Measurements from ENCODE around the gene GEMIN8.

The GEMIN8 gene, protein sequence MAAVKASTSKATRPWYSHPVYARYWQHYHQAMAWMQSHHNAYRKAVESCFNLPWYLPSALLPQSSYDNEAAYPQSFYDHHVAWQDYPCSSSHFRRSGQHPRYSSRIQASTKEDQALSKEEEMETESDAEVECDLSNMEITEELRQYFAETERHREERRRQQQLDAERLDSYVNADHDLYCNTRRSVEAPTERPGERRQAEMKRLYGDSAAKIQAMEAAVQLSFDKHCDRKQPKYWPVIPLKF

DNA sequence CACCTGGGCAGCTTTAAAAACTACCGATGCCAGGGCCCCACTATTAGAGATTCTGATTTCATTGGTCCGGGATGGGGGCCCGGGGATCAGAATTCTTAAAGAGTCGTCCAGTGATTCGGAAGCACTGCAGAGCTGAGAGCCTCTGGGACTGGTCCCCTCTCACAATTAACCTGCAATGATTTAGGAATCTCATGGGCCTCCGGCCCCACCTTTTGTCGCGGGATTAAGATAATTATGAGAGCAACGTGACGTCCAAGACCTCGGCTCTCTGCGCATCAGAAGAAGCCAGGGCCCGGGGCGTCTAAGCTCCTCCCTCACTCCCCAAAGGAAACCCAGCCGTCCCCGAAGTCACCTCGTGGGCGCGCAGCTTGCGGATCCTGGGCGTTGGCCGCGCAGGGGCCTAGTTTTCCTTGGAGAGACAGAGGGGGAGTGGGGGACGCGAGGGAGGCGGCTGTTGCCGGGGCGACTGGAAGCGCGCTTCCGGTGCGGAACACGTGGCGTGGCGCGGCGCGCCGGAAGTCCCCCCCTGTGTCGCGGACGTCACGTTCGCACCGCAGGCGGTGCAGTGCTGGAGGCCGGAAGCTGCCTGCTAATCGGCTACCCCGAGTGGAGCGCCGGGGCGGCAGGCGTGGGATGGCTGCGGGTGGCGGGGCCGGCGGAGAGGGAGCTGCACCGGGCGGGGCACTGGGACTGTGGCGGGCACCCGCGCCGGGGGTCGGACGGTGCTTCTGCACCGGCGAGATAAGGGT, at the start of gene GEMIN8:
Gene GEMIN8 (minus strand): TSS at position 468 of the 749 bp plus-strand sequence. CDS start 8,414 bp downstream, outside the sequence.
- DNase-seq (ENCODE audit: low read depth in 2 of 2), result peak; percentile 72 to 88

DNA sequence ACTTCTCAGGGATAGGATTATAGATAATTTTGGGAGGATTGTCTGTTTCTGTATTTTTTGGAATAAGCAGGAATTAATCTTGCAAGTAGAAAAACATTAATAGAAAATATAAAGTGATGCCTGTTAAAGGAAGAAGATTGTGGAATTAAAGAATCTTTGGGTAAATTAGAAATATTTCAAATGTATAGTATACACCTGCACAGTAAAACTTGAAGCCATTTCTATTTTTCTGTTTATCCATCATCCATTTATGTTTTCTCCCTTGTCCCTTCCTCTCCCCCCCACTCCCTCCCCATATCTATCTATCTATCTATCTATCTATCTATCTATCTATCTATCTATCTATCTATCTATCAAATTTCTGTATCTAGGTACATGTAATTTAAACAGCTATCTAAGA, 46.9 kb upstream of the GEMIN8 start:
- DNase-seq (ENCODE audit: low read depth in 2 of 2), result no peak

DNA sequence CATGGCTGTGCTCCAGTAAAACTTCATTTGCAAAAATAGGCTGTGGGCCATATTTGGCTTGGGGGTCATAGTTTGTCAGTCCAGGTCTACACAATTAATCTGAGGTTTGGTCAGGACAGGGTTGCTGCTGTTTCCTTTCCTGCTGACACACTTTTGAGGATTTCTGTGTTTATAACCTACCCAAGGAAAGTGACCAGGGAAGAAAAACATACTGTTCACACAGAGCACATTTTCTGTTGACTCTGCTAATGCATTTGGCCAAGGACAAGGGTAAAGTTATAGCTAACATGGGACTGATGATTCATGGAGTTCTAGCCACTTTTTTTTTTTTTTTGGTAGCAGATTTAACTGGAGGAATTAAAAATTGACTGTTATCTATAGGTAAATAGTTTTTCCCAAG, 43.9 kb upstream of the GEMIN8 start:
- DNase-seq (ENCODE audit: low read depth in 2 of 2), result no peak

DNA sequence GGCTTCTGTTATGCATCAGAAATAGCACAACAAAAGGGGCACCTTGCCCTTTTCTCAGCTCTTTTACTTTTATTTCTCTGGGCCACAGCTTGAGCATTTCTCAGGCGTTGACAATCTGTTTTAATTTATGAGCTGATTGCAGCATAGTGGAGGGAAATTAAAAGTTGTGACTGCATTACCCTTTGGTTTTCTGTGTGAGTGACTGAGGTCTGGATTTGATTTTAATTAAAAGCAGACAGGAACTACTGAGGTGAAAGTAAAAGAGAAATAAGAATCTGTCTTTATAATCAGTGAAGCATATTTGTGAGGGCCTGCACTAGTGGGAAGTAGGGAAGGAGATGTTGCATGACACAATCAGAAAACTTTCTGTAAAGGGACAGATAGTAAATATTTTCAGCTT, 43.4 kb upstream of the GEMIN8 start:
- DNase-seq (ENCODE audit: low read depth in 2 of 2), result no peak

DNA sequence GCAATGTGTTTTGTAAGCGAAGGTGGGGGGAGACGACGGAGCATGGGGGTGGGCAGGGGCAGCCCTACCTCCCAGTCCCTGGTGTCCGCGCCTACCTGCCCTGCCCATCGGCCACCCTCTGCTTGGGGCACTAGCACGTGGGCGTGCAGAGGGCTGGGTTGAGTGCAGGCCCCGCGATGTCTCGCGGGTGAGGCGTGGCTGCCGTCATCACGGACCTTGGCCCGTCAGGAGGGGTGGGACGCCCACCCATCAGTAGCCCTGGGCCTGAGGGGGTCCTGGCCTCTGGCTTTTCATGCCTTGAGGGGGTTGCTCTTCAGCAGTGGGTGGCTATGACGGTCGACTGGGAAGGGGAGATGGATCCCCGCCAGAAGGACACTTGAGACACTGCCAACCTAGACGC, 36.1 kb upstream of the GEMIN8 start:
- DNase-seq (ENCODE audit: low read depth in 2 of 2), result no peak

DNA sequence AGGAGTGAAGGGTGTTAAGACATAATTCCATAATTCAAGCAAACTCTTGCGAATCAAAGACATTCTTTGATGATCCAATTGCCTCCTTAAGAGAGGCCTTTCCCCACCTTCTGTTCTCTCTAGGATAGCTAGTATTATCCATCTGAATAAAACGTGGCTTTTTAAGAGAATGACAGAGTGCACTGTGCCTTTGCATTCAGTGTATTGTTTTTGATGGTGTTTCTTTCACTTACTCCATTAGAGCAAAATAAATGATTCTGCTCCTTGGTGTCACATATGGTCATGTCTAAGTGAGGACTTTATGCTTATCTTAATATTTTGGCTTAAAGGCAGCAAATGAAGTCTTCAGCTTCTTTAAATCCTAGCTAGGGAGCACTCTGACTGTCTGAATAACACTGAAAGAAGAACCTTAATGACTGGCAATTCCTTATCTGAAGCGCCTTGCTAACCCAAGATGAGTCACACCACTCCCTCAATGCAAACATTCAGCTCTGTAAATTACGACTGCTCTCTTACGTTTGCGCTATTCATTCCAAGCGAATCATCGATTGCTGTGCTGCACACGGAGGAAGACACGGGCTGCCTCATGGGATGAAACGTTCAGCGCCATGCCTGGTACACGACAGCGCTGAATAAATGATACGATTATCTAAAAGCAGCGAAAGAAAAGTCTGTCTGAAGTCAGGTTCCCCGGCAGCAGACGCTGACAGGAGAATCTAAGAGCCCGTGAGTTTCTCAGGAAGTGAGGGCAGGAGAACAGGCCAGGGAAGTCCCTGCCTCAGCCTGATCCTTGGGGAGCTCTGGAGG, 35.1 kb upstream of the GEMIN8 start:
- DNase-seq (ENCODE audit: low read depth in 2 of 2), result no peak

DNA sequence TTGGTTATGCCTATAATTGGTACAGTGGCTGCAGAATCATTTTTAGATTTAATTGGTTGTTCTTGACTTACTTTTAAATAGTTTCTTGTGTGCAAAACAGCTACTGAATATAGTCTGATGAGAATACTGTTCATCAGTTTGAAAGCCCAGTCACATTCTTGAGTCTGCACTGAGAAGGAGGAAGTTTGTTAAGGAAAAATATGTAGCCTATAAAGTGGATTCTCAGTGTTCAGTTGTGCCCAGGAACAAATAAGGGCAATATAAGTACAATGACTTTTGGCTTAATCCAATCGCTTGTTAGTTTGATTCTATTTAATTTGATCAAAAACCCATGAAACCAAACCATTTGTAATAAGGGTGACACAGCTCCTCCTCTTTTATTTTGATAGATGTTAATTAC, 32.8 kb upstream of the GEMIN8 start:
- no peak for DNase-seq (ENCODE audit: low read depth in 2 of 2)

DNA sequence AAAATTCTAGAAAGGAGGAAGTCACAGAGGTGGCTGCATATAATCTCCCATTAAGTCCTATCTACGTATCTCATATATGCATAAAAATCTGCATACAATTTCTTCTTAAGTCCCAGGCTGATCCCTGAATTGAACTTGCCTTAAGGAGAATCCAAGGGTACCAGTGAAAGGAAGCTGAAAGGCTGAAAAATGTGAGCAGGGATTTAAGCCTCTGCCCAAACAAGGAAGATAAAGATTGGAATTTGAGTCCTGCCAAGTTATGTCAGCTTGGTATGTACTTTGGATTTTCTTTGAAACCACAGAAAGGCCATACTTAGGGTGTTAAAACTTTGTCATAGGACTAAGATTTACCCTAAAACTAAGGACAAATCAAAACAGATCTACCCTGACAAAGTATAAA, 26.5 kb upstream of the GEMIN8 start:
- DNase-seq (ENCODE audit: low read depth in 2 of 2), result no peak

DNA sequence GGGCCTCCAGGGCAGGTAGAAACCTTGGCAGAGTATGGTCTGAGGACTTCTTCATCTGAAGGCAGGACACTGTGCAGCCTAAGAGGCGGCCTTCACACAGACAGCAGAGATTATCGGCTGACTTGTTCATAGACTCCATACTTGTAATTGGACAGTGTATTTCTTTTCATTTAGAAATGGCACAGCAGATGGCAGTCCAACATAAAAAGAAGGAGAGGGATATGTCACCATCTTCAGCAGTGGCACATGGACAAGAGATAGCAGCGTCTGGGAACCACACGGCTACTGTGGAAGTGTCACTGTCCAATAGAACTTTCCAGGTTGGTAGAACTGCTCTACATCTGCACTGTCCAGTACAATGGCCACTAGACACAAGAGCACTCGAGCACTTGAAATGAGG, 21.7 kb upstream of the GEMIN8 start:
- no peak for DNase-seq (ENCODE audit: low read depth in 2 of 2)

DNA sequence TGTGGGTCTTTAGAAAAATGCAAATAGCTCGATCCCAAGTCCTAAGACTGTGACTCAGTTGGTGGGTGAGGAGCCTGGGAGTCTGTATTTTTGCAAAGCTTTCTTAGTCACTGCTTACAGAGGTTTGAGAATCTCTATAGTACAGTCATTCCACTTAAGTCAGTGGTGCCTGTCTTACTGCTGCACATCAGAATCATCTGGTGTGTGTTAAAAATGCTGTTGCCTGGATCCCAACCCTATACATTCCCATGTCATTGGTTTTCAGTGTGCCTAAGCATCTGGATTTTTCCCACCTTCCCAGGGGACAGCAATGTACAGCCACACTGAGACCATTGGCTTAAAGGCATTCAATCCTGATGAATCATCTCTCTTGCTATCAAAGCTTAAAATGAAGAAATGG, 21.0 kb upstream of the GEMIN8 start:
- no peak for DNase-seq (ENCODE audit: low read depth in 2 of 2)

DNA sequence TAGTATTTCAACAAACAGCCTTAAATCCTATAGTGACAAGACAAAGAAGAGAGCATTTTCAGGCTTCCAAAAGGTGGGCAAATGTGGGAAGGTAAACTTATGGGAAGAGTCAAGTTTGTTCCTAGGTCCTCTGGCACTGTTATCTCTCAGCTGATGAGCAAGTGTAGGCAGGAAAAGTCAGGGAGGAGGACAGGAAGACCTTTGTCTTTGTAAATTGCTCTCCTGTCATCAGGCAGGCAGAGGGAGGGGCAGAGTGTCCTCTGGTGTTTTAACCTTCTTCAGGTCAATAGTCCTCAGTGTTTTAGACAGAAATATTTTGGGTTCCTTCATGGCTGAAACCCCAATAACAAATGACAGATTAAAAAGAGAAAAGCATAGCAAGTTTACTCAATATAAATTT, 13.5 kb upstream of the GEMIN8 start:
- no peak for DNase-seq (ENCODE audit: low read depth in 2 of 2)

DNA sequence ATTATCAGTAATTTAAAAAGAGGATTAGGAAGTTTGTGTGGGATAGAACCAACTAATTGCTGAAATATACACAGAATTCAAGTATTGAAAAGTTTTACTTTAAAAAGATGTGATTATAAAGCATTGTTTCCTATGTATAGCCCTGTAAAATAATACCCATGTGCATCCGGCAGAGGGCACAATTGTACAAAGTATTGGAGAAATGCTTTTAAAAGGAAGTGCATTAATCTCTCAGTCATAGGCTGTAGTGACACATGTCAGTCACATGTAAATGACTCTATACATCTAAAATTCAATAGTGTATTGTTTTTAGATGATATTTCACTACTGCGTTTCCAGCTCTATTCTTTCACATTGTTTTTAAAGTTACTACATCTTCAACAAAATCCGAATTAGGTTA, 9.7 kb upstream of the GEMIN8 start:
- DNase-seq (ENCODE audit: low read depth in 2 of 2), result peak in 1 of 2 donors; percentile 46

DNA sequence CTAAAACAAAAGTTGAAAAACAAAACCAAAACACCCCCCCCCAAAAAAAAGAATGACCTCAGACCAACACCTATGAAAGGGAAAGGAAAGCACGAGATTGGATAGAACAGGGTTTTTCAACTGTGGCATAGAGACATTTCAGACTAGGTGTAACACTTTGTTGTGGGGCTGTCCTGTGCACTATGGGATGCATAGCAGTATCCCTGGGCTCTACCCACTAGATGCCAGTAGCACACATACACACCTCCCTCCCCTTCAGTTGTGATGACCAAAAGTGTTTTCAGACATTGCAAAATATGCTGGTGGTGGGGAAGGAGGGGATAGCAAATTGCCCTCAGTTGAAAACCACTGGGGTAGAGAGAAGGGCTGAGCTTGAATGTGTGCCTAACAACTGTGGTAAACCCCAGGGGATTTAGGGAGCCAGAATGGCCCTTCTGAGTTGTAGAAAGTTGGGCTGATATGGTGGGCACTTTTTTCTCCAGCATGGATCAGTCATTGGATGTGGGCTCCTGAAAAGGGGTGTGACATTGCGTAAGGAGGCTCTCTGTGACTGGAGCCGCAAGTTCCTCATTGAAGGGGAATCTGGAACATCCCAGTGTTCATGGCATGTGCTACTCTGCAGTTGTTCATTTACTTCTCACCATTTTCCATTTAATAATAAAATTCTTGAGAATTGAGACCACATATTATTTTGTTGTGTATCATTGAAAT, 8.8 kb upstream of the GEMIN8 start:
- no peak for DNase-seq (ENCODE audit: low read depth in 2 of 2)

DNA sequence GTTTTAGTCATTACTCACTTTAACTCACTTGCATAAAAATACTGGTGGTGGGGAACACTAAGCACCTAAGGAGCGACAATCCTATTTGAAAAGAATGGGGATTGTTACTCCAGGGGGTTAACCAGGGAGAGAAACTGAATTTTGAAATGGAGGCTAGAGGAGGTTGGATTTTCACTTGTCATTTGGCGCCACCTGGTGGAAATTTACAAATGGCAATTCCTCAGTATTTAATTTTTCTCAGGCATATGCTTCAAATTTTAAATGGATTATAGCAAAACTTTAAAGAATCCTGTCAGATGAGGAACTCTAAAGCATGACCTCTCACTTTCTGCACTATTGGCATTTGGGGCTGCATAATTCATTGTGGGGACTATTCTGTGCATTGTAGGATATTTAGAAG, 2.7 kb upstream of the GEMIN8 start:
- DNase-seq (ENCODE audit: low read depth in 2 of 2), result peak in 1 of 2 donors; percentile 10

DNA sequence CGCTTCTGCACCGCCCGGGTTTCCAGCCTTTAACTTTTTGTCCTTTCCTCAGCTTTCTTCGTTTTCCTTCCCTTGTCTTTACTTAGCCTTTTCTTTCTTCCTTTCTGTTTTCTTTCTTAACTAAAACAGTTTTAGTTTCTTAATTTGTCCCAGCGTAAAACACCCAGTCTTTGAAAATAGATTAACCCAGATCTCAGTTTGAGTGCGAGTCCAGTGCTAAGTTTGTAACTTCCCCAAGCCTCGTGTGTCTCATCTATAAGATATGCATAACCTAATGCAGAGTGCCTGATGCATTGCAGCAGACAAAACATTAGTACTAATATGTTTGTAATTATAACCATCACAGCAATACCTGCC, 460 bp upstream of the GEMIN8 start:
- DNase-seq (ENCODE audit: low read depth in 2 of 2), result no peak

DNA sequence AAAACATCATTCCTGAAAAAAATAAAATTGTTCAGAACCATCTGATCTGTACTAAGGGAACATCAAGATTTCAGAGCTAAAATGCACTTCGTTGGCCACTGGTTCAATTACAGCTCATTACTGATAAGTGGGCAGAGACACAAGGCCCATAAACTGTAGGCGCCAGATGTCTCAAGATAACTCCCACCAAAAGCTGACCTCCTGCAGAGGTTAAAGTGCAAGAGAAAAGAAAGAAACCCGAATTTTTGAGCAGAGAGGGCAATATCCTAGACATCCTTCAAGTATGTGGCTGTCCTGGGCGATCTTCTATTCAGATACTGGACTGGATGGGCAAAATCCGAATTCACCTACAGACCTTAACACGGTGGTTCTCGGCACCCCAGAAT, 660 bp downstream of the GEMIN8 start:
- DNase-seq (ENCODE audit: low read depth in 2 of 2), result no peak

DNA sequence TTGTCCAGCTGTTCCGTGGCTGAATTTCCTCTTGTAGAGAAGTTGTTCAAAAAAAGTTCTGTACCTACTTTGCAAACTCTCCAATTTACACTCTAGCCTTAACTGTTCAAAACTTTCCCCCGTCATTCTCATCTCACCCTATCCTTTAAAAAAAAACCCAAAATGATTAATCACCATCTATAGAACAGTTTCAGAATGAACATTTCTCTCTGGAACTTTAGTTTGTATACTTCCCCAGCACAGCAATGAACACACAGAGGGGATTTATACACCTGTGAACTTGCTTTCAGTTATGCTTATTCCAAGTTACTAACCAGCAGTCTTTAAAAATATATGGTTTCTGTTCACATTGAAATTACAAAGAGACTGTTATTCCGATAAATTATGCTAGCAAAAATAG, 1.2 kb downstream of the GEMIN8 start:
- DNase-seq (ENCODE audit: low read depth in 2 of 2), result no peak

DNA sequence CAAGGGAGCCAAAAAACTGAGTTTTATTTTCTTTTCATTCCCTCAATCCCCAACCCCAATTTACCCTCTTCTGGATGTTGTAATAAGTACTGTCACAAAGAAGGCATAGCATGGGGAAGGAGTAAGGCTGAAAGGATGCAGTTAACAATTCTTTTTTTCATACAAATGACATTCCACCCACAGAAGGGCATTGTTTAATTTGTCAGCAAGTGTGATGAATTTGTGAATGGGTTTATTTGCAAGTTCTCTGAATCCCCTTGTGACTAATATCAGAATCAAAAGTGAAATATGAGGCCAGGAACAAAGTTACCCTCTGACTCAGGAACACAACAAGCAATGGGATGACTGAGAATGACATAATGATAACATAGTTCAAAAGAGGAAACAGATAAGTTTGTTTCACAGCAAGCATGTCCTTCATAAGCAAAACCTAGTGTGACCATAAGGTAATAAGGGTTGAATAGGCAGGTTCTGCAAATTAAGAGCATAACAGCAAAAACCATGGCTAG, 2.1 kb downstream of the GEMIN8 start:
- DNase-seq (ENCODE audit: low read depth in 2 of 2), result no peak

DNA sequence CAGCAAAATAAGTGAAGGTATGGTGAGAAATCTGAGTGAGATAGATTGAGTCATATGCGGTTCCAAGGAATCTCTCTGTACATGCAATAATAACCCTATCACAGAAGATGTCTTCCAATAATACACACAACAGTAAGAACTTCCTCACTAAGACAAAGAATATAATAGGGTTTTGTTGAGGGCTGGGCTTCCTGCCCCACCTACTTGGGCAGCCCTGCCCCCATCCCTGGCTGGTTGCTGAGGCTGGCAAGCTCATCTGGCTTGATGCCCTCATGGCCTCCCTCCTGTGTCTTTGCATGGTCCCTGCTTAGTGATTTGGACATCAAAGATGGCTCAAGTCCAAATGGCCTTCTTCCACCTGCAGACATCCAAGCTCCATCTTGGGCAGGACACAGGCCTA, 2.7 kb downstream of the GEMIN8 start:
- DNase-seq (ENCODE audit: low read depth in 2 of 2), result no peak

DNA sequence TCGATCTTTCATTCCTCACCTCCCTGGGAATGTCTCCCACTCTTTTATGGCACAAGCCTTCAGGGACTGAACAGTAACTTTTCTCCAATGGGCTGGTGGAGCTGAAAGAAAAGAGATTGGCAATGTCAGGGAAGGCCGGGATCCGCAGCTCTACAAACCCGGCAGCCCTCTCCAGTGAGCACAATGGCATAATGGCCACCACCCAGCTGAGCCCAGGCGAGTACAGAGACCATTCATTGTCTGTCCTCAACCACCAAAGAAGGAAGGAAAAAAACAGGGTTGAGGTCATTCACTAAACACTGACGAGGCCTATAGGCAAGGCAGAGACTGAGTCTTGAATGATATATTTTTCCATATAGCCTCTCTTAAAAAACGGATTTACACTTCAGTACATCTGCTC, 3.6 kb downstream of the GEMIN8 start:
- no peak for DNase-seq (ENCODE audit: low read depth in 2 of 2)

DNA sequence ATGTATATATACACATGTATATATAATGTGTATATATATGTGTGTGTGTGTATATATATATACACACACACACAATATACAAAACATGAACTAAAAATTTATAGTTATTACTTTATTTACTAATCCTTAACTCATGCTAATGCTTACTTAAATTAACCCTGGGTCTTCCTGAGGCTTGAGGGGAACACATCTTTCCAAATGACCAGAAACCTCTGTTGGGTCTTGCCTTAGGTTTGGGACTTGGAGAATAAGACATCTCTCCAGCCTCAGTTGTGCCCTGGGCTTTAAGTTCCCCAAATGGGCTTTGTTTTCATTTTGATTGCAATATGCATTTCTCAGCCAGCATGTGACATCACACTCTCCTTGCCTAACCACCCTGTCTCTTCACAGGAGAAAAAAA, 7.7 kb downstream of the GEMIN8 start:
- DNase-seq (ENCODE audit: low read depth in 2 of 2), result no peak

DNA sequence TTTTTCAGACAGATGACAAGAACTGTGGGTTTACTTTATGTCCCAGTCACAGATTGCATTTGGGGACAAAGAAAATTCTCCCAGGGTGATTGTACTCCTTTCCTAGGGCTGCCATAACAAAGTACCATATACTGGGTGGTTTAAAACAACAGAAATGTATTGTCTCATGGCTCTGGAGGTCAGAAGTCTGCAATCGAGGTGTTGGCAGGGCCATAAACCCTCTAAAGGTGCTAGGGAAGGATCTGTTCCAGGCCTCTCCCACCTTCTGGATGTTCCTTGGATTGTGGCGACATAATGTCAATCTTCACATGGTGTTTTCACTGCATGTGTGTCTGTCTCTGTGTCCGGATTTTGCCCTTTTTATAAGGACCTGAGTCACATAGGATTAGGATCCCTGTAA, 12.3 kb downstream of the GEMIN8 start:
- no peak for DNase-seq (ENCODE audit: low read depth in 2 of 2)
